GM19467 (cell line): ENCODE measurements around the gene MAP3K15.

Experiments
- ATAC-seq: cut with Tn5 transposase; IDR thresholded peaks from one replicate; pipeline ENCODE4 v1.9.1; 2021; ENCODE audit warnings: mild to moderate bottlenecking, moderate library complexity; ENCODE audit not compliant: unreplicated experiment

Gene MAP3K15

GRCh38 chrX:19403696-19404095 is 111.6 kb downstream of the MAP3K15 start:
- ATAC-seq = no peak

DNA sequence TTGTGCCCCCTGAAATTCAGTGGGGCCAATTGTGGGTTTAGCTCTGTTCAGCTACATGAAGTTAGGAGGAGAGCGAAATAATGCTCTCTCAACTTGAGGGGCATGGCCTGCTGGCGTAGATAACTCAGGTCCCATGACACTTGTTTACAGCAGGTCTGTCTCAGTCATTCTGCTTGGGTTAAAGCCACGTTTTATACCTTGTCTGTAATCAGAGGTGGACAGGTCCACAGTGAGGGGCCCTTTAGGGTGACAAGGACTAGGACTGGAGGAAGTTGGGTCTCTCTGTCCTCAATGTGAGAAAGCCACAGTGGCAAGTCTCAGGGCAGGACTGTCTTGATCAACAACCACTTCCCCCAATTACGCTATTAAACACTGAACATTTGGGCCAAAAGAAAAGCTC is 122.6 kb downstream of the MAP3K15 start:
- ATAC-seq = no peak

- ATAC-seq = no peak
These were observed 123.2 kb downstream of the MAP3K15 start for GRCh38 chrX:19392078-19392477.

DNA sequence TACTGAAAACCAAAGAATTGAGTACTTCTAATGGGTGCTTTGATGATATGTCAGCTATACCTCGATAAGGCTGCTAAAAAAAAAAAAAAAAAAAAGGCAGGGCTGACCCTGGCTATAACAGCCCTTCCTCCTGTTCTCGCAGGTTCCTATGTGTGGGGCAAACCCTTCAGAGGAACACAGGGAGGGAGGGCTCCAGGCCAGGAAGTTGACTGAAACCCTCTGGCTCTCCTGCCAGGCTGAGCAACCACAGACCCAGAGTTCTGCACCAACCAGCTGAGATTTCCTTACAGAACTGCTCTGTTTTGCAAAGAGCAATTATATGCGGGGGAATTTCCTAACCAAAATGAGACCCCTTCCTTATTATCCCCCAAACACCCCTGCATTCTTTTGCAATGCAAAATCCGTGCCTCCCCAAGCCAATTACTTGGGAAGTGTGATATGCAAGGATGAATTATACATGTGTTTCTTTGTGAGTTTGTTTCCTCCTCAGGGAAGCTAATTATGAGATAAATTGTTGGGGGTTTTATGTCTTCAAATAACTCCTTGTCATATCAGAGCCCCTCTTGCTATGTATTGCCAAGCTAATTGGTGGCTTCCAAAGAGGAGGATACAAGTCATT is 126.0 kb downstream of the MAP3K15 start:
- no peak for ATAC-seq

- no peak for ATAC-seq
These were observed 126.6 kb downstream of the MAP3K15 start for GRCh38 chrX:19388741-19389140.

- ATAC-seq = no peak
These were observed 127.1 kb downstream of the MAP3K15 start for GRCh38 chrX:19388064-19388679.

GRCh38 chrX:19386679-19387078 is 128.6 kb downstream of the MAP3K15 start:
- ATAC-seq = no peak

DNA sequence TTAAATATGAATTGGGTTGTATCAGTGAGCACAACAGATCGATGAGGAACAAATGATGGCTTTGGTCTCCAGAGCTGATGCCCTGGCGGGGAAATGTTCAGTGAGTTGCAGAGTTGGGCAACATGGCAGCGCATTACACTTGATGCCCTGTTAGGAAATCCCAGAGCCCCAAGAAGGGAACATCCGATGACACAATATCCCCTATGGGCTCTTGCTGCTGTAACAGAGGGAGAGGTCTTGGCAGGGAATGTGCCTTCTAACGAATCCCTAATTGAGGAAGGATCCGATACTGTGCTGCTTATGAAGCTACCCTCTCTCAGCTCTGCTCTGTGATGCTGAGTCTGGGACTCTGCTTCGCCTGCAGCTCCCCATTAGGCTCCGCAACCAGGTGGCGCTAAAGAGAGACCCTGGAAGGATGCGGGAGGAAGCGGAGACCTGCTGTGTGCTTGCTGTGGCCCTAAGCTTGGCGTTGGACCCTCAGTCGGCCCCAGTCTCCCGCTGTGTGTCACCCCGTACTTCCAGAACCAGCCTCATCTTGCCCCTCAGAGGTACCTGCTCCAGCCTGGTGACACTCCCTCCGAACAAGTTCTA is 132.7 kb downstream of the MAP3K15 start:
- ATAC-seq = peak; percentile 74

DNA sequence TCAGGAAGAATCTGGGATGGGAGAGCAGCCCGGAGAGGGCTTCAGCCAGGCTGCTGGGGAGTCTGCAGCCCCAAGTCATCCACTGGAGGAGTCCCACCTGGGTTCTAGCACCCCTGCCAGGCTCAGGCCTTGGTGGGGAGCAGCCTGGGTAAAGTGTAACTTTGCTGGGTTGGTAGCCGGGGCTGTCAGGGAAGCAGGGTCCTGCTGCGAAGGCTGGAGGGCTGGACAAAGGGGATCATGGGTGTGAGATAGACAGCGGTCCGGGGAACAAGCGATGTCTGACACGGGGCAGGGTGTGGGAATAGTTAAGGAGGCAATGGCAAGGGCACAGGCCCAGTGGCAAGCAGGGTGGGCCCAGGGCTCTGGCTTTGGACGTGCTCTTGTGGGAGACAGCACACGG is 134.0 kb downstream of the MAP3K15 start:
- ATAC-seq = no peak

DNA sequence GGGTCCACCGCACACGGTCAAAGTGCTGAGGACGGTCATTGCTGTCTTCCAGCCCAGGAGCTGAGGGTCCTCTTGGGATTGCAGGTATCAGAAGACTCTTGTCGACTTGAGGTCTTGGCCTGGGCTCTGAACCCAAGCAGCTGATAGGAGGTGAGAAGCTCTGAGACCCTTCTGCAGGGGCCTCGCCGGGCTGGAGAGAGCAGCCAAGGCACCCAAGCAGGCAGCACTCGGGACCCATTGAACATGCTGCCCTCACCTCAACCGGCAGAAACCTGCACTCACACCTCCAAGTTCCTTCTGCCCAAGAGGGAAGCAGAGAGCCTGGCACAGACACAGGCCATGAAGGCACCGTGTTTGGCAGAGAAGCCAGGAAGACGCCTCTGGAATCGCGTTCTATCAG is 137.5 kb downstream of the MAP3K15 start:
- ATAC-seq = no peak

- ATAC-seq = no peak
These were observed 139.8 kb downstream of the MAP3K15 start for GRCh38 chrX:19375546-19375945.

DNA sequence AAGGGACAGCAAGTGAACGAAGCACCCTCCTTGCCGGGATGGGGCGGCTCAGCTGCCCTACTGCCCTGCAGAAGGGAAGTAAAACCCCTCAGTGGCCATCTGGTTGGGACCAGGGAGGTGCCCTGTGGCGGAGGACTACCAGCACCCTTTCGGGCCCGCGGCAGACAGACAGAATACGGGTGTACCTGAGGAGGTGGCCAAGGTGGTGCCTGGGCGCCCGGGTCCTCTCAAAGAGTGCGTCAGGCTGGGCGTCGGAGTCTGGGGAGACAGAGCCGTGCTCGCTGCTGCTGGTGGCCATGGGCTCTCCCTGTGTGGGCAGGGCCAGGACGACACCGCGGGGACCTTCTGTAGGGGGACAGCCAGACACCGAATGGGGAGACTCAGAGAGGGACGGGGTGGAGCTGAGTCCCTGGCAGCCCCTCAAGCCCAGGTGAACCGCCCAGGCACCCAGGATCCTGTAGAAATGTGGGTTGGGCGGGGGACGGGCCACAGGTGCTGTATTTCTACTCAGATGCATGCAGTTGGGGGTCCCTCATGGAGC is 141.9 kb downstream of the MAP3K15 start:
- ATAC-seq = no peak

DNA sequence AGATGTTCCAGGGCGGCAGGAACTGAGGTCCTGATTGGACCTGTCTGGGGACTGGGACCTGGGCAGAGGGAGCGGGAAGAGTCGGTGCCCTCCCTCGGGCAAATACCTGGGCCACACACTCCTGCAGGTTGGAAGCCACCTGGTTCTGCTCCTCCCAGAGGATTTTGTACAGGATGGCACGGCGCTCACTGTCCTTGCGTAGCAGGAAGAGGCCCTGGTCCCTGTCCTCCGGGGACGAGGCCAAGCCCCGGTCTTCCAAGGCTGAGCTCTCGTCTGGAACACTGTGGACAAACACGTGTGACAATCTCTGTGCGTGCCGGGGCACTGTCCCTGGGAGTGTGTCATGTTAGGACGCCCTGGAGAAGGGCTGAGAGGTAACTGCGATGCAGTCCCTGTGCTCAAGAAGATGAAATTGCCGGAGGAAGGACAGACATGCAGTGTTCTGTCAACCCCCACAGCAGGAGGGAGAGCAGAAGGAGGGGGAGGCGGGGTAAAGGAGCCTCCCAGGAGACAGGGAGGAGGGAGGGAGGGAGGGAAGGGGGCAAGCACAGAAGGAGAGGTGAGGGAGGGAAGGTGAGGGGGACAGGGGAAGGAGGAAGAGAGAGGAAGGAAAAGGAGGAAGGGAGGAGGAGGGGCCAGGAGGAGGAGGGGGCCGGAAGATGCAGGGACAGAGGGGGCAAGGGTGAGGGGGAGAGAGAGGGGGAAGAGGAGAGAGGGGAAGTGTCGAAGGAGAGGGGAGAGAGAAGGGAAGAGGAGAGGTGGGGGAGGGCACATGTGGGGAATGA is 142.6 kb downstream of the MAP3K15 start:
- no peak for ATAC-seq

GRCh38 chrX:19372170-19372546 is 143.2 kb downstream of the MAP3K15 start:
- ATAC-seq = no peak

DNA sequence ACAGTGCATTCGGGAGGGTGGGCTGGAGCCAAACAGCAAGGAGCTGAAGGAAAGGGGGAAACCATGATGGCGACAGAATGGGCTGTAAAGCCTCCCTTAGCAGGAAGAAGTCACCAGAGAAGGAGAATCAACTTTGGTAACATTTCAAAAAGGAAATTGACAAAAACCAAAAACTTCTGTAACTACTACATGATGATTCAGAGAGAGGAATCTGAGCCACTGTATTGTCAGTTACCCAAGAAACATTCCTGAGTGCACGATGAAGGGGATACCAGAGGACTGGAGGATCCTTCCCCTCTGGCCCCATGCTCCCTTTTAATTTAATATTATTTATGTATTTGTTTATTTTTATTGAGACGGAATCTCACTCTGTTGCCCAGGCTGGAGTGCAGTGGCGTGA is 145.2 kb downstream of the MAP3K15 start:
- no peak for ATAC-seq

DNA sequence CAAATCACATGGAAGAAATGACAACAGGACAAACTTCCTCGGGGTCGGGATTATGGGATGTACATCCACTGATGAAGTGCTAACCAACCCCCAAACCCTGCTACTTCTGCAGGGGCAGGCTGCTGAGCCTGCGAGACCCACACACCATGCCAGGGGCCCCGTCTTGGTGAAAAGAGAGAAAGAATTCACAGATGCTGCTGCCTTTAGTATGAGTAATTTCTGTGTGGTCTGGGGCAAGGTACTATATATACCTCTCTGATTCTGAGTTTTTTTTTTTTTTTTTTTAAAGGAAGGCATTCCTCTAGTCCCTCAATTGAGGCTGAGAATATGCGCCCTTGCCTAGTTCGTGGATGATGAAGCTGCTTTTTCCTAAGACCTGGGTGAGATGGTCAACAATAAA is 146.7 kb downstream of the MAP3K15 start:
- ATAC-seq = no peak

DNA sequence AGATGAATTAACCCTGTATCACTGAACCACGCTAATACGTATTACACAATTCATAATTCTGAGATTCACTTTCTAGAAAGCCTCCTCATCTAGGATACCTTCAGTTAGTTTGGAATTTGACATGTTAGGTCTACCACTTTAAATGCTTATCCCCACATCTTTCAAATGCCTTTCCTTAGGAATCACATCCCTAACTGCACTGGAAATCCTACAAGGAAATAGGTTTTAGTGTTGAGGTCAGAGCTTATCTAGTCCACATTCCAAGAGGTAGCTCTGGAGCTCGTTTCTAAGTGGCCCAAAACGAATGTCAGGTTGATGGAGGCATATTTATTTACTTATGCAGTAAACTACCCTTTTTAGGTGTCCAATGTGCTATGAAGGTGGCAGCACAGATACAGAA is 153.6 kb downstream of the MAP3K15 start:
- no peak for ATAC-seq

GRCh38 chrX:19360903-19361302 is 154.4 kb downstream of the MAP3K15 start:
- ATAC-seq = no peak

DNA sequence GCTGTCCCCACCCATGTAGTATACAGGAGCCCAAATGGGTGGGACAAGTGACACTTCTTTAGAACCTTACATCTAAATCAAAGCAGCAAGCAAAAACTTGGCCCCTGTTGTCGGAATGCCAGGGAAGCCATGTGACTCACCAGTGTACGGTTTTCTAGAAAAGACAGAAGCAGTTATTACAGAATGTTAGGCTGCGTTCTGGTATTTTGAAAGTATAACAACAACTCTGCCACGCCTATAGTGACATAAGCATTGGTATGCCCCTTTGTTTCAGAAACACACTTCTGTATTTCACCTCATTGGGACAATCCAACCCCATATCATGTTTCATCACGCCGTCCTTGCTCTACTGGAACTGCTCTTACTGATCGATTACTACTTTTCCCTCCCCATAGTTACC is 156.8 kb downstream of the MAP3K15 start:
- no peak for ATAC-seq

GRCh38 chrX:19354625-19355024 is 160.7 kb downstream of the MAP3K15 start:
- no peak for ATAC-seq

DNA sequence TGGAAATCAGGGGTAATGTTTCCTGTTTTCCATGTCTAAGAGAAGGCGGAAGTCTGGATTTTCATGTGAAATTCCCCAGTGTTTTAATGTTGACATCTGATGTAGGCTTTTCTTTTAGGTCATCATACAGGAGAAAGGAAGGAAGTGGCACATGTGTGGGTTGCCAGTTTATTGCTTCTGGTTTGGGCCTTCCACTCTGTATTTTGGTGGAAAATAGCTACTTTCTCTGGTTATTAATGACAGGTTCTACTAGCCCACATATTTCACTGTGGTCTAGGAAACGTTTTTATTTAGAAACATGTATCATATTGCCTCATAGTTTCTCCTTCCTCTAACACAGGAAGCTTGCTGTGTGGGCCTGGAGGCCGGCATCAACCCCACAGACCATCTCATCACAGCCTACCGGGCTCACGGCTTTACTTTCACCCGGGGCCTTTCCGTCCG is 164.3 kb downstream of the MAP3K15 start:
- ATAC-seq = peak; percentile 88

DNA sequence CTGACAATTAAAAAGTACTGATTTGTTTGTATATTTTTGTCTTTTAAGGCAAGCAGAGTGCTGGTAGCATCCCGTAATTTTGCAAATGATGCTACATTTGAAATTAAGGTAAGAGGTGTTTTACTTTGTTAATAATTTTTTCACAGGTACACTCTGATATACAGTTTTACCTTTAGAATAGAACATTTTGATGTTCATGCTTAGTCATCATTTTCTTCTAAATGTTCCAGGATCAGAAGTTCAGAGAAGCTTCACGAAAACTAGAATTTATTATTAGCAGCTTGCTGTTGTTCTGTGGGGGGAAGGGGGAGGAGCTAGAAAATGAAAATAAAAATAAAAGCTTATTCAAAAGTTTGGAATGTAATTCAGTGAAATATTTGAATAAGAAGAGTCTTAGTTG is 166.0 kb downstream of the MAP3K15 start:
- ATAC-seq = no peak
